Erythroblast (primary cell): ENCODE data around the gene IP6K1.

Experiments
- DNase-seq, 2 experiments: peaks; one replicate each; lab custom pipeline; 2025; lab: John Stamatoyannopoulos, UW
- GATA1 ChIP-seq: IDR thresholded peaks from 2 replicates; pipeline ENCODE4 v1.6.1; 2011; ENCODE audit warnings: low read depth, mild to moderate bottlenecking, control low read depth, low read length, moderate library complexity
- POLR2A ChIP-seq: IDR thresholded peaks from 2 replicates; pipeline ENCODE4 v1.6.1; 2011; ENCODE audit warnings: mild to moderate bottlenecking, low read length

The IP6K1 gene

DNA sequence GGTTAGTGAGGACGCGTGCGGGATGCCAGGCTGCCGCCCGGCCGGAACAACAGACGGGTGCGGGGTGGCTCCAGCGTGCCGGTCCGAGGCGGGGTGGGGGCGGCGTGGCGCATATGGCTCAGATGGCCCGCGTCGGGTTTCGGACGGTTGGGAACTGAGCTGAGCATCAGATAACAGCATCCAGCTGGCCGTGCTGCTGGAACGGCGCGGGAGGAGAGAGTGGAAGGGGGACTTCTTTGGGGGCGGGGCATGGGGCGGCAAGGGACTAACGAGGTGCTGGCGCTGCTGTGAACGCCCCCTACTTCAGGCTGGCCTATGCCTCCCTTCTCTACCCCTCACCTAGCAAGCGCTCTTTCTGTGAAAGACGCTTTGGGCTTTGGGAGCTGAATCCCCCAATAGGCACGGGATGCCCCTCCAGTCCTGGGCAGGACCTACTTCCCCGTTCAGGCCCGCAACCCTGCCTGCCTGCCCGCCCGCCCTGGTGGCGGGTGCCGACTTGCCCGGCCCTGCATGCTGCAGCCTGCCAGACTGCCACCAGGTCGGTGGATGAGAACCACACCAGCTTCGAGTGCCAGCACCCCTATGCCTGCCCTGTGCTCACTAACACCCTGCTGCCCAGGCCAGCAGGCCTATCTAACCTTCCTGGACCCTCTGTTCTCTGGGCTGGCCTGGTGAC, 17.3 kb upstream of the IP6K1 start:
- DNase-seq = peak; percentile 79 to 82
- no peak for TF ChIP-seq GATA1
- TF ChIP-seq POLR2A = no peak

DNA sequence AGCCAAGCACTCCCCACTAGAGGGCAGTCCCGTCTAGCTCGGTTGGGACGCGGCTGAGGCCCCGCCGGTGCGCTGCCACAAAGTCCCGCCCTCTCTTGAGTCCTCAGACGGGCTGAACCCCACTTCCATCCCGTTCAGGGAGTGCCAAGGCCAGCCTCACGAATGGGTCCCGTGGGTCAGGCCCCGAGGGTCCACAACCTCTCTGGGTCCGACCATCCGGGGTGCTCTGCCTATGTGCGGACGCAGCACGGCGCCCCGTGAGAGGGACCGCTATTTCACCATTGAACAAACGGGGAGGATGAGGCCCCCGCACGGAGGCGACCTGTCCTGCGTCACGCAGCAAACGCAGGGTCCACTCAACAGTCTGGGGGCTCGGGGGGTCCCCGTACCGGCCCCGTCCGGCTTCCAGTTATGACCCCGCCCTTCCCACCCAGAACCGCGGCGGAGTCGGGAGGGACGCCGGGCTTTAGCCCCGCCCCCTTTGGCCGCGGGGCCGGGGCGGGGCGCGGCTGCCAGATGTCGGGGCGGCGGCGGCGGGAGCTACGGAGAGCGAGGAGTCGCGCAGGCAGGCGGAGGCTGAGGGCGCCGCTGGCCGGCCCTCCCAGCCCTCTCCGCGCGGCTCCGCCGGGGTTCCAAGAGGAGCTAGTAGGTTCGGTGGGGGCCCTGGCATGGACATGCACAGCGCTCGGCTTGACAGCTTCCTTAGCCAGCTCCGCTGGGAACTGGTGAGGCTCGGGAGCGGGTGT, 16.6 kb upstream of the IP6K1 start, which contains the start of gene INKA1:
Gene INKA1 (plus strand): TSS at position 543 of the 746 bp plus-strand sequence. CDS start 132 bp downstream, at position 675.
- TF ChIP-seq POLR2A (peak; percentile 35), GATA1 (no peak)
- DNase-seq = peak; percentile 91 to 94

DNA sequence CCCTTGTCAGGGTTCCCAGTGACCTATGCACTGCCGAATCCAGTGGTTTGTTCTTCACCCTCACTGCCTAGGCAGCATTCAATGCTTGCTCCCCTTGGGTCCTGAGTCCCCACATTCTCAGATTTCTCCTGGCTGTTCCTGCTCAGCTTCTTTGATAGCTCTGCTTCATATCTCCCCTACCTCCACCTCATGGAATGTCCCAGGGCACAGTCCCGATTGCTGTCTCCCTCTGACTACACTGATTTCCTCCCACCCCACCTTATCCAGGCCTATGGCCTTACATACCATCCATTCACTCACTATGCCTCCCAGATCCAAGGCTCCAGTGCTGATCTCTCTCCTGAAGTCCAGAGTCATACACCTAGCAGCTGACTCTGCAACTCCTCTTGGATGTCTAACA, 14.8 kb upstream of the IP6K1 start:
- DNase-seq = no peak
- TF ChIP-seq GATA1 = no peak

DNA sequence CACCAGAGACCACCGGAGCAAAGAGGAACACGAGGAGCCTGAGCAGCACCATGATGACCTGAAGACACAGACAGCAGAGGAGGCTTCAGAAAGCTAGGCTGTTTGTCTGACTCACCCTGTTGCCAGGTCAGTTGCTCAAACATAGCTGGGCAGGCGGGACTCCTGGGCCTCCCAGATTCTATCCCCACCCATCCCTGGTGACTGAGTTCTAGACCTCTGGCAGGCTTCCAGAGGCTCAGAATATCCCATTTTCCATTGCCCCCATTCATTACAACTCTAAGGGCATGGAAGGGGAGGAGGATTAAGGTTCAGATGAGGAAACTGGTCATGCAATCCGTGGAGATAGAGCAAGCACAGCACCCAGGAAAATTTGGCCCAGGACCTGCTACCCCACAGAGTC, 13.4 kb upstream of the IP6K1 start, which contains the start of gene CDHR4:
Gene CDHR4 (minus strand): TSS at position 113 of the 400 bp plus-strand sequence. CDS start 61 bp downstream, at position 52.
- TF ChIP-seq POLR2A (no peak), GATA1 (no peak)
- DNase-seq = peak; percentile 31 to 76

DNA sequence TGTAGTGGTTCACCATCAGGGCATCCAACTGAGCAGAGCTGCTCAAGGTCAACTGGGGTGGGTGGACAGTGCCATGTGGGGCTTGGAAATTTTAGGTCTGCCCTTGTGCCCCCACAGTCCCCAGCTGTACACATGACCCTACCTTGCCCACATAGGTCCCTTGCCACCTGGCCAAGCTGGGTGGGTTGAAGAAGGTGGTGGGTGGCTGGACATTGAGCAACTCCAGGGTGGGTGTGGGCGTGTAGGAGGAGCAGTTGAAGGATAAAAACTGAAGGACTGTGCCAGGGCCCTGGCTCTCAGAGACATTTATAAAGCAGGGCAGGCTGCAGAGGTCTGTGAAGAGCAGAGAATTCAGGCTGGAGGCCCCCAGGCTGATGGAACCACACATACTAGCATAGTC, 12.8 kb upstream of the IP6K1 start:
- DNase-seq = no peak

DNA sequence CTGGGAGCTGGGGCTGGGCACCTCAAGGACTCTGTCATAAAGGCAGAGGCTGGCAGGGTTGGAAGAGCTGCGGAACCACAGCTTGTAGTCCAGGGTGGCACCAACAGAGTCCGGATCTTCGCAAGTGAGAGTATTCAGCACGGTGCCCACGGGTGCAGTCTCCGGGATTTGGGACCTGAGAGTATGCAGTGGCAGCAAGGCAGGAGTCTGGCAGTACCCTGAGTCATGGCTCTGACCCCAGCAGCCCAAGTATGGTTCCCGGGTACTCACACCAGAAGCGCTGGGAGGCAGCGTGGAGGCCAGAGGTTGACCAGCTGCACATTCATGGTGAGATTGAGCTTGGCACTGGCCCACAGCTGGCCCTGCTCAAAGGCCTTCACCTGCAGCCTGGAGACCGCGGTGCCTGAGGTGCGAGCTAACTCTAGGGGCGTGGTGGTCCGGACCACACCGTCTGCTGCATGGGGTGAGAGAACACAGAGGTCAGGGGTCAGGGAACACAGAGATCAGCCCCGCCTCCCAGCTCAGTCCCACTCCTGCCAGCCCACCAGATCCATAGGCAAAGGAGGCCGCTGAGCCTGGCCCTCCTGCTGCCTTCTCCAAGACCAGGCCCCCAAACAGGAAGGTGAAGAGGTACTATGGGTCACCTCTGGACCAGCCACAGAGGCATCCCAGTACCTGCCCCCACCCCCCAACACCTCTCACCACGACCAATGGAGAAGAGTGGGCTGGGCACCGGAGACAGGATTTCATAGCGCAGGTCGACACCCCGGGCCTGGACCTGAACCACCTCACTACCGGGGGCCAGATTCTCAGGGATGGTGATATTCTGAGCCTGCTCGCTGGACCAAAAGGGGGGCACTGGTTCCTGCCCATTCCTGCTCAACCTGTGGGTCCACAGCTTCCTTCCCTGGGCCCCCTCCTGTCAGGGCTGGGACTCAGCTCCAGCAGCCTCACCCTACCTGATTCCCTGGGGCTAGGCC, 8.9 kb upstream of the IP6K1 start:
- TF ChIP-seq POLR2A (no peak), GATA1 (no peak)
- no peak for DNase-seq

More for the DNA sequence above, 12.8 kb upstream of the IP6K1 start:
- TF ChIP-seq POLR2A = no peak
- TF ChIP-seq GATA1 = no peak

DNA sequence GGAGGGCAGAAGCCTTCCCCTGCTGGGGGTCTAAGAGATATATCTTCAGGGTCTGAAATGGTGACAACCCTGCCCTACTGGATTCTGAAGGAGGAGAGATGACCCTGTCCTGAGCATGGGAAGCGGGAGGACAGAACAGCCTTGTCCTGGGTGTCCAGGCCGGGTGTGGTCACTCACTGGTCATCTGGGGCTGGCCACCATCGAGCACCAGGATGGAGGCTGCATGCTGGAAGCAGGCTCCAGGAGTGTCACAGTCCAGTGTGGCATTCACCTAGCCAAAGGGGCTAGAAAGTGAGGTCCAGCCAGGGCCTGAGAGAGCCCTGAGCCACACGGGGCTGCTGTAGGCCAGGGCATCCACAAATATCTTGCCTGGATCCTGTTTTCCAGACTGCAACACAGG, 8.1 kb upstream of the IP6K1 start:
- no peak for DNase-seq
- TF ChIP-seq POLR2A = no peak
- TF ChIP-seq GATA1 = no peak

DNA sequence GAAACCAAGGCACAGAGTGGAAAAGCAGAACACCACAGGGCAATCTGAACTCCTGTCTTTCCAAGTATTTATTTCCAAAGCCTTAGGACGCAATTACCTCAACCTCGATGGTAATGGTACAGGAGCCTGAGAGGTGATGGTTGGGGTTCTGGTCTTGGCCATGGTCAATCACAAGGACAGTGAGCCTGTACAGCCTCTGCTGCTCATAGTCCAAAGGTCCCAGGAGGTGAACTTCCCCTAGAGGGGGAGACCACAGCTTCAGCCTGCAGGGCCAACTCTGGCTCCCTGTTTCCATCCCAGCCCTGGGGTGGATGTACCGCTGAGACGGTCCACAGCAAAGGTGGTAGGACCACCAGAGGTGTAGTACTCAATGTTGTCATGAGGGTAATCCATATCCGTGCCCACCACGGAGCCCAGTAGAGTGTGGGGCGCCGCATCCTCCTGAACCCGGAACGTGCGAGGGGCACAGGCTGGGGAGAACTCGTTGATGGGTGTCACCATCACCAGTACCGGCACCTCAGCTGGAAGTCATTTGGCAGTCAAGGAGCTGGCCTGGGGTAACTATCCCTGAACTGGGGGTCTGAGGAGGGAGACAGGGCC, 7.2 kb upstream of the IP6K1 start:
- TF ChIP-seq POLR2A (no peak), GATA1 (no peak)
- DNase-seq = no peak

DNA sequence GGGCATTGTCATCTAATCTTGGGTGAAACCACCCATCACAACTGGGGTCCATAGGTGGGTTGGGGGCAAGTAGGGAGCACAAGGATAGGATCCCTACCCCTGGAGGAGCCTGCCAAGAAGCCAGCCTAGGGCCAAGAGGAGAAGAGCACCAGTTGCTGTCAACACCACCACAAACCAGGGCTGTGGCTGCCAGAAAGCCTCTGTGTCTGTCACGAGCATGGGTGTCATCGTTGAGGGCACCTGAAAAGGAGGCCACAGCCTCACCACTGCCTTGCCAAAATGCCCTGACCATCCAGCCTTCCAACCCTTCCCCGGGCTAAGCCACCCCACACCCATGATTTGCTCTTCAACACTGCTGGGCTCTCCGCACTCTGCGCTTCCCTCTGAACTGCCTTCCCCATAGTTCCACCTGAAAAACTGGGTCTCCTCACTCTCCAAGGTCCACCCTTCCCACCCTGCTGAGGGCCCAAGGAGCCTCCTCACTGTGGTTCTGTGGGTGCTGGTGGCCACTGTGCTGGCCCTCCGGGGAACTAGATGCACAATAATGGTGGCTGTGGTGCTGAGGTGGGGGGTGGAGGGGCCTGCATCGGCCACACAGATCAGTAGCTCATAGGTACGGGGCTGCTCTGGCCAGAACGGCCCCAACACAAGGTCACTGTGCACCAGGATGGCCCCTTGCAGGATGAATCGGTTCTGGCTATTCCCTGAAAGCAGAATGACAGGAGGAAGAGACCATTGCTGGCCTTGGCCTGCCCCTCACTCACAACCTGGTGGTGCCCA, 6.2 kb upstream of the IP6K1 start:
- no peak for TF ChIP-seq GATA1
- TF ChIP-seq POLR2A = no peak
- DNase-seq = no peak

DNA sequence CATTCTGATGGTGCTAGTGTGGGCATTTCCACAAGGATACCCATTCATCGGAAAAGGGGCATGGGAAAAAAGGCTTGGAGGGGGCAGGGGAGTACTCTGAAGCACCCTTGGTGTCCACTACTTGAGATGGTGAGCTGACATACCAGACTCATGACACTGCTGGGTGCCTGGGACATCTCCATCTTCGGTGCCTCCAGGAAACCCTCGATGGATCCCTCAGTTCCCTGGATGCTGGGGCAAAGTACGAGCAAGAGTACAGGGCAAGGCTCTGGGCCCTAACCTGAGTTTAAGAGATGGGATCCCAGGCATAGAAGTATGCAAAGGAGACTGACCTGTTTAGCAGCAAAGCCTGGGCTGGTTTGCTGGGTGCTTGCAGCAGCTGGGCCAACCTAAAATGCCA, 5.2 kb upstream of the IP6K1 start:
- DNase-seq = no peak
- TF ChIP-seq GATA1 = no peak
- TF ChIP-seq POLR2A = no peak

DNA sequence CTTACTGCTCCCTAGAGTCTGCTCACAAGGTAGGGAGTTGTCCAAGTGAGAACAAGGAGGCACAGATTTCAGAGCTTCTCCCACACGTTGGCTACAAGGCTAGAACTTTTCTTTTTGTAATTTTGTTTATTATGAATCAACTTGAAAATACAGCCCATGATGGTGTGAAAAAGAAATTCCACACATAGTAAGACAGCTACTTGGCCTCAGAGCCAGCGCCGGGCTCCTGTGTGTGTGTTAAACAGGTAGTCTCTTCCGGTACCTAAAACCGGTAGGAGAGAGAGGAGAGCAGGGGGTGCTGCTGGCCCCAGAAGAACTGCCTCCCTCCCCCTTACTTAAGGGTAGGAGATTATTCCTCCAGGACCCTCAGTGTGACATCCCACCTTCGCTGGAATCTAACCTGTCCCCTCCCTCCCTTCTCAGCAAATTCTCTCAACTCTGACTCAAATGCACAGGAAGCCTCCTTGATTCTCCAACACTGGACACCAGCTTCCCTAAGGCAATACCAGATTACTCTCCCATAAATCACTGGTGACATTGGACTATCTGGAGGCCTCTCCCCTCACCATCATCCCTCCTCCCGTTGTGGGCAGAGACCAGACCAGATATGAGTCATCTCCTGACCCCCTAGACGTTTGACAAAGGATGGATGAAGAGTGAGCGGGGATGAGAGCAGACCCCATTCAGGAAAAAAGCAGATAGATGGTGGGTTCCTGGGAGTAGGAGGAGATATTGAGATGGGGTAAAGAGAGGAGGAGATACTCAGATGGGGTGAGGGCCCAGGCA, 4.5 kb upstream of the IP6K1 start:
- no peak for DNase-seq
- TF ChIP-seq GATA1 (no peak), POLR2A (no peak)

DNA sequence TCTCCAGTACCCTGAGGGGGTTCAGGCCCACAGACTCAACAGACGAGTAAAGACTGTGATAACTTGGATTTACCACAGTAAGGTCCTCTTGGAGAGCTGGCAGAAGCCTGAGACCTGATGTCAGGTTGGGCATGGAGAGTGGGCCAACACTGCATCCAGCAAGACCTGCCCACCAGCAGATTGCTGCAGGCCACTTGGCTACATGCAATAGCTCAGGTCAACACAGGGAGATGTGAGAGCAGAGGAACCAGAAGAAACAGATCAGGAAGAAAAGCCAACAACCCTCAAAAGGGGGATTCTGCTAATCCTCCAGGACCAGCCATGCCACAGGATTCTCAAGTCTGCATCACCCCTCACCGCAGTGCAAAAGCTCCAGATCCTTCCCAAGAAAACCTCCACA, 1.7 kb upstream of the IP6K1 start:
- no peak for DNase-seq
- no peak for TF ChIP-seq POLR2A
- no peak for TF ChIP-seq GATA1
